Raji (cell line): ENCODE measurements around the gene LSS.

Experiments
- POLR2A ChIP-seq: IDR thresholded peaks from 2 replicates; pipeline ENCODE4 v1.6.1; 2011; ENCODE audit warnings: low read depth, low read length, control low read depth; ENCODE audit not compliant: insufficient read depth

LSS gene

DNA sequence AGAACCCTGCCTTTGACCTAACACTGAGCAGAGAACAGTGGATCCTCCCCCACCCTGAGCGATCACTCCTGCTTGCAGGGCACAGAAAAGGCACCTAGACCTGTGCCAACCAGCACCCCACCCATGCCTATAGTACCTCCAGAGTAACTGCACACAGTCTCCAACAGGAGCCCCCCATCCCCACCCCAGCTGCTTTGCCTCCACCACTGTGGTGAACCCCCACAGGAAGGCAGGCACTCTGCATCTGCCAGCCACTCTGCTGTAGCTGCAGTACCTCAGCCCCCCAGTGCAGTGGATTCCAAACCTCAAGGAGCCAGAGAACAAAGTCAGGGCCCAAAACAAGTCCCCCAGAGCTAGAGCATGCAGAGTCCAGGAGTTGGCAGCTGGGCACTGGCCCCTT lies 55.0 kb downstream of the LSS start:
- TF ChIP-seq POLR2A: no peak

GRCh38 chr21:46172863-46173528 lies 55.6 kb downstream of the LSS start:
- TF ChIP-seq POLR2A: no peak

DNA sequence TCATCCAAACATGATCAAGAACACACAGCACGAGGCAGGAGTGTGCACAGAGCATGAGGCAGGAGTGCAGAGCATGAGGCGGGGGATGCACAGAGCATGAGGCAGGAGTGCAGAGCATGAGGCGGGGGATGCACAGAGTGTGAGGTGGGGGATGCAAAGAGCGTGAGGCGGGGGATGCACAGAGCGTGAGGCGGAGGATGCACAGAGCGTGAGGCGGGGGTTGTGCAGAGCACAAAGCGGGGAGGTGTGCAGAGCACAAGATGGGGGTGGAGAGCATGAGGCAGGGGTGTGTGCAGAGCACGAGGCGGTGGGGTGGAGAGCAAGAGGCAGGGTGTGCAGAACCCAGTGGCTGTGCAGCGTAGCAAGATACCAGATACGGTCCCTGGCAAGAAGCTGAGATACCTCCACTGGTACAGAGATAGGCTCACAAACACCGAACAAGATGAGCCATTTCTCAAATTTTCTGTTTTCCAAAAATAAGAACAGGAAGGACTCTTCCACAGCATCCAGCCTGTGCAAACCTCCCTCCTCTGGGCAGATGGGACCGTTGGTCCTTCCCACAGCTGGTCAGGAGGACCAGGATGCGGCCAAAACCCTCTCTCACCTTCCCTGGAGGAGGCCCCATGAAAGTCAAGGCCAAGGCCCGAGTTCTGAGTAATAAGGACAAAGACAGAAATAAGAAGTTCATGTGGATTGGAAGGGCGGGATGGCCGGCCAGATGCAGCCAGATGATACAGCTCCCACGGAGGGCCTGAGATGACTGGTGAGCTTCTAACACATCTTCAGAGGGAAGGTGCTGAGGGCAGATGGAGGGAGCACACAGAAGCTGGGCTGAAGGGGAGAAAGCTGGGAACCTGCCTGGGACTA lies 56.3 kb downstream of the LSS start:
- TF ChIP-seq POLR2A: no peak

GRCh38 chr21:46171585-46171984 lies 57.0 kb downstream of the LSS start:
- TF ChIP-seq POLR2A: no peak

- TF ChIP-seq POLR2A: no peak
These were observed 59.8 kb downstream of the LSS start for GRCh38 chr21:46168659-46169386.

DNA sequence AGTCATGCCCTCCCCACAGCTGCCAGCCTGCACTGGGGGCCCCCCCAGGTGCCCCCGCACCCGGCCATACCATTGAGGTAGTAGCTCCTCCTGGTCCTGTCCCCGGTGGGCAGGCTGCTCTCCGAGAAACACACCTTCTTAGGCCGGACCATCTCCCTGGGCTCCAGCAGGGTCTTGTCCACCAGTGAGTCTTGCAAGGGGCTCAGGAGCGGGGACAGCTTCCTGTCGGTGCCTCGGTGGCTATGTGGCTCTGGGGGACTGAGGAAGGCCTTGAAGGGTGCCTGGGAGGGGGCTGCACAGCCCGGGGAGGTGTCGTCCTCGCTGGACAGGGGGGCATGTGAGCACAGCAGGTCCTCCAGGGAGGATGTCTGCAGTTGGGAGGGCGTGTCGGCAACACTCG lies 60.3 kb downstream of the LSS start:
- TF ChIP-seq POLR2A: no peak

DNA sequence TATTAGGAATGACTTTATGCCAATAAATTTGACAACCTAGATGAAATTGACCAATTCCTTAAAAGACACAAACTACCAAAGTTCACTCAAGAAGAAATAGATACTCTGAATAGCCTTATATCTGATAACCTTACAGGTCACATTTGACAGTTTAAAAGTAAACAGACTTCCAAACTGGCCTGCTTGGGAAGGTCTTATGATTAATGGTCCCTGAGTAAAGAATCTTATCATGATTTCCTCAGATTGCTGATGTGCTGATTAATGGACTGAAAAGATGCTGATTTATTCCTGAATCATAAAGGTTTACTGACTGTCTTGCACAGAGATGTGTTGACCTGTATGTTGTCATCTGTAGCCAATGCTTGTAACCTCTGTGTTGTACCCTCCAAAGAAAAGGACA lies 63.5 kb downstream of the LSS start:
- no peak for TF ChIP-seq POLR2A

DNA sequence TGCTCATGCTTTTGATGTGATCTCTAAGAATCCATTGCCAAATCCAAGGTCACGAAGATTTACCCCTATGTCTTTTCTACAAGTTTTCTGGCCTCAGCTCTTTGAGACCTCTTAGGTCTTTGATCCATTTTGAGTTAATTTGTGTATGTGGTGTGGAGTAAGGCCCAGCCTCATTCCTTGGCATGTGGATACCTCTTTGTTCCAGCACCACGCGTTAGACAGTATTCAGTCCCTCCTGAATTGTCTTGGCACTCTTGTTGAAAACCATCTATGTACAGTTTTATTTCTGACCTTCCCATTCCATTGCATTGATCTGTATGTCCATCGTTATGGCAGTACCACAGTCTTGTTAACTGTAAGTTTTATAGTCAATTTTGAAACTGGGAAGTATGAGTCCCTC lies 65.2 kb downstream of the LSS start:
- TF ChIP-seq POLR2A: no peak

DNA sequence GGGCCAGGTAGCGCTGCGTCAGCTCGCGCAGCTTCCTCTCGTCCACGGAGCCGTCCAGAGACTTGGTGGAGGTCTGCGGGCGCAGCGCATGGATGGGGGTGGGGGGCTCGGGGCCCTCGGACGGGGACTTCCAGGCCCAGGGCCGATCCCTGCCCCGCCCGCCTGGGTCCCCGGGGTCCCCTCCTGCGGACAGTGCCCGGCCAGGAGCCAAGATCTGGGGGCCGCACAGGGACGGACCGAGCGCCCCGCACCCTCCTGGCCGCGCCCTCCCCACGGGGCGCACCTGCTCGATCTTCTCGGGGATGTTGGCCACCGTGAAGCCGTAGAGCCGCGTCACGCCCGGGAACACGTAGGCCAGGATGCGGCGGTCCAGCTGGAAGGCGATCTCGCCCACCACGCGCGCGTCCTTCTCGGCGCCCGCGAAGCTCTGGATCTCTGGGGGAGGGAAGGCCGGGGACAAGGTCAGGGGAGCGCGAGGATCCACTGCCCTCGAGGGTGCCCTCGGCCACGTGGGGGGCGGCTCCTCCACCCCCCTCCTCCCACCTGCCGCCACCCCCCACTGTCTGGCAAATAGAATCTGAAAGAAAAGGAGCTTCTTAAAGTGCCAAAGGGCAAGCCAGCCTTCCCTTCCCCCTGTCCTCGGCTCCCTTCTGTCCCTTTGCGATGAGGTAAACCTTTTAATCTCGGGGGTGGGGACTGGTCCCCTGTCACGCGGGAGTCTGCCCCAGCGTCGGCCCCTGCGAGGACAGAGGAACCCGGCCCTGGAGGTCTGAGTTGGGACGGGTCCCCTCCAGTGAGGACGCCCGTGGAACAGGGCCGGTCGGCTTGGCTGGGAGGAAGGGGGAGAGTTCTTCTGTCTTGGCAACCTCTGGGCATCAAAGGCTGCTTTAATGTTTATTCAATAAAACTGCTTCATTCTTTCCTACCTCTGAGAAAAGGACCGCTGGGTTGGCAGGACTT lies 66.7 kb downstream of the LSS start:
- TF ChIP-seq POLR2A: no peak

- no peak for TF ChIP-seq POLR2A
These were observed 67.5 kb downstream of the LSS start for GRCh38 chr21:46160907-46161632.

- TF ChIP-seq POLR2A: no peak
These were observed 68.0 kb downstream of the LSS start for GRCh38 chr21:46160657-46160906.

GRCh38 chr21:46159841-46160656 lies 68.5 kb downstream of the LSS start:
- no peak for TF ChIP-seq POLR2A

DNA sequence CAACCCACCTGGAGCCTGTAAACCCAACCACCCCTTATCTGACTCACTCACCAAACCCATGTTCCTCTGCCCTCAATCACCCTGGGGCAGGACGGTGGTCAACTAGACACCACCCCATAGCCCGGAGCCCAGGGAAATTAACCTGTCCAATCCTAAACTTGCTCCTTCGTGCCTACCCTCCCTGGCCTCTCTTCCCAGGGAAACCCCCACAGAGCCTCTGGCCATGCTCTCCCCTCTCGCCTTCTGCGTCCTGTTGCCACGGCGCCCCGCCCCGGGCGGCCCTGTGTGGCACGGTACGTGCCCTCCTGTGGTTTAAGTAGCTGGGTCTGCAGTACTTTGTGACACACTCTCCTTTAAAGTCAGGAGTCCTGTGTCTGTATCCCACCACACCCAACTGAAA lies 69.2 kb downstream of the LSS start:
- TF ChIP-seq POLR2A: no peak
